Measurements from ENCODE around the gene RAB9A.

Gene RAB9A

DNA sequence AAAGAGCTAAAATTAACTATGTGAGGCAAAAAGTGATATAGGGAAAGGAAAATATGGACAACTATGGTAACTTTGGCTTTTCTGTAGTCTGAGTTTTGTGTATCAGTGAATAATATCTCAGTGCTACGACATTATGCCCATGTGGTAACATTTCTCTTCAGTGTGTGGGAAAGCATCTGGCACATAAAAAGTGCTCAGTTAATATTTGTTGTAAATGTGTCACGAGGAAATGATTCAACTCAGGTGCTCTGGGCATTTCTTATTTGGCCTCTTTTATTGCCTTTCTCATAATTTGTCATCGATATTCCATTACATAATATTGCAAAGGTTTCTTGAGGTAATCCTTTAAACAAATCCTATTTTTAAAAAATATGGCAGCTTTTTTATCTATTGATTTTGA lies 63.2 kb downstream of the RAB9A start:
- no peak for DNase-seq

DNA sequence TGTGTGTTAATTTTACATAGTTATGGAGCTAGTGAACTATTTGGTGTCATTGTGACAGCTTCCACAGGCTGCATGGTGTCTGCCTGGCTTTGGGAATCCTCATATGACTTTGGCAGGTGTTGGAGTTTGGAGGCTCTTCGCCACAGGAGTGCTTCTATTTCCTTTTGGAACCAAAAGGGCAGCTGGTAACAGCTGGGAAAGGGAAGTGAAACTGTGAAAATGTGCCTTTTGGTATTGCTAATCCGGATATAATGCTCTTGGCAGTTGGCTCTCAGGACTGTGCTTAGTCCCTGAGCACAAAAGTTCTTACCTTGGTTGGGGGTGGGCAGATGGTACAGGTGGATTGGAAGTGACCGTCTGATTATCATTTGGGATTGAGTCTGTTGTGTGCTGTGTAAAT lies 63.7 kb downstream of the RAB9A start:
- no peak for DNase-seq

DNA sequence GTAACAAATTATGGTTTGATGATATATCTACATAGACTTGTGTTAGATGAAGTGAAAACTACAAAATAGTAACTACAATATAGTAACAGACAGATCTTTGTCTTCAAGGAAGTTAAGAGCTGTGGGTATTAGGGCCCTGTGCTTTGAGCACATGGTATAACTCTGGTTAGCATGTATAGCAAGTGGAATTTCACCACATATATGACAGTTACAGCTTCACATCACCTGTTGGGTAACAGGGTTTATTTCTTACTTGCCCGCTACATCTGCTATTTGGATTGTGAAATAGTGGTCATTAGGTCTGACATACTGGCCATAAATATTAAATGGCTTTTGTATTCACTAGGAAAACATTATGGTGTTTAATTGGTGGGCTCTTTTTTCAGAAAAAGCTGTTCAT lies 65.8 kb downstream of the RAB9A start:
- no peak for DNase-seq

DNA sequence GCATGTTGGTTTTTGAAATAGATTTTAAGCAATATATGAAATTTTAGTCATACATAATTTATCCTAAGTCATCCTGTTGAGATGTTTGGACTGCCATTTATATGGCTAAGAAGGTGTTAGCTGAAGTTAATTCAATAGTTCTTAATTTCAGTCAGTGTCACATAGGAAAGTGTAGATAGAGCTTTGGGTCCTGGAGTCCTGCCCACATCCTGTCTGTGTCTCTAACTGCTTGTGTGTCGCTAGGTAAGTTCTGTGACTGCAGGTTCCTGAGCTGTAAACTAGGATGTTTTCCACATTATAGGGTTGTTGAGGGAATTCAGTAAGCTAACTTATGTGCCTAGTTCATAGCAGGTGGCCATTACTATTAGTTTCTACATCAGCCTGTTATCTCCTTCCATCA lies 66.3 kb downstream of the RAB9A start:
- no peak for DNase-seq

DNA sequence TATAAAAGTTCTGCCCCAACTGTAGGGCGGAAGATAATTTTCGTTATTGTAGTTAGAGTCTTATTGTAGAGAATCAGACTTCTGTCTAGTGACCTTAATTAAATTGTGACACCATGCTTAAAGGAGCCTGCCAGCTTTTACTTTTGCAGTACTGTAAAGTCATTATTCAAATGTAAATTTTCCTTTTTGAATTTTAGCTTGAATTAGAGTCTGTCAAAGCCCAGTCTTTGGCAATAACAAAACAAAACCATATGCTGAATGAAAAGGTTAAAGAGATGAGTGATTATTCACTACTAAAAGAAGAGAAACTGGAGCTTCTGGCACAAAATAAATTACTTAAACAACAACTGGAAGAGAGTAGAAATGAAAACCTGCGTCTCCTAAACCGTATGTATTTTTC lies 67.5 kb downstream of the RAB9A start:
- DNase-seq = no peak

- DNase-seq = no peak
Observed at GRCh38 chrX:13759152-13759718, 70.3 kb downstream of the RAB9A start.

Measured in NCI-H226 (cell line).